NCI-H1436 (cell line): ENCODE results near the gene NEGR1.
A peak's percentile ranks its signal among the peaks of the same experiment; 100 is the strongest.

Experiments used
- DNase-seq: peaks from one replicate; lab custom pipeline; 2025; lab: John Stamatoyannopoulos, UW

NEGR1 gene

GRCh38 chr1:71850515-71850914, 431.8 kb downstream of the NEGR1 start:
- no peak for DNase-seq

GRCh38 chr1:71843012-71843411, 439.3 kb downstream of the NEGR1 start:
- no peak for DNase-seq

GRCh38 chr1:71839876-71840275, 442.5 kb downstream of the NEGR1 start:
- no peak for DNase-seq

GRCh38 chr1:71836904-71837303, 445.4 kb downstream of the NEGR1 start:
- DNase-seq, result no peak

- DNase-seq, result no peak
These were observed 446.9 kb downstream of the NEGR1 start for GRCh38 chr1:71835442-71835813.

- DNase-seq, result no peak
These were observed 447.5 kb downstream of the NEGR1 start for GRCh38 chr1:71834601-71835441.

- no peak for DNase-seq
These were observed 450.7 kb downstream of the NEGR1 start for GRCh38 chr1:71831646-71832045.

GRCh38 chr1:71829346-71829745, 453.0 kb downstream of the NEGR1 start:
- no peak for DNase-seq

- DNase-seq, result no peak
These were observed 453.8 kb downstream of the NEGR1 start for GRCh38 chr1:71828431-71829012.

- DNase-seq, result no peak
These were observed 458.5 kb downstream of the NEGR1 start for GRCh38 chr1:71823708-71824305.

- DNase-seq, result no peak
These were observed 465.3 kb downstream of the NEGR1 start for GRCh38 chr1:71817028-71817427.

- DNase-seq, result no peak
These were observed 473.3 kb downstream of the NEGR1 start for GRCh38 chr1:71809085-71809484.

- no peak for DNase-seq
These were observed 478.2 kb downstream of the NEGR1 start for GRCh38 chr1:71804140-71804539.

- DNase-seq, result peak; percentile 53
These were observed 486.3 kb downstream of the NEGR1 start for GRCh38 chr1:71796006-71796405.

- DNase-seq, result no peak
These were observed 490.1 kb downstream of the NEGR1 start for GRCh38 chr1:71792264-71792663.

GRCh38 chr1:71788113-71788512, 494.2 kb downstream of the NEGR1 start:
- no peak for DNase-seq

- no peak for DNase-seq
These were observed 494.6 kb downstream of the NEGR1 start for GRCh38 chr1:71787699-71788098.

- DNase-seq, result no peak
These were observed 496.1 kb downstream of the NEGR1 start for GRCh38 chr1:71786218-71786617.

- no peak for DNase-seq
These were observed 496.9 kb downstream of the NEGR1 start for GRCh38 chr1:71785450-71785849.

GRCh38 chr1:71785000-71785399, 497.3 kb downstream of the NEGR1 start:
- DNase-seq, result no peak

- no peak for DNase-seq
These were observed 498.1 kb downstream of the NEGR1 start for GRCh38 chr1:71784241-71784640.

GRCh38 chr1:71783071-71783470, 499.3 kb downstream of the NEGR1 start:
- DNase-seq, result no peak

GRCh38 chr1:71781450-71781849, 500.9 kb downstream of the NEGR1 start:
- no peak for DNase-seq
